Hippocampal formation (tissue), 2 donors: ENCODE measurements around the gene PRG2.
"Not testable (repeated sequence)": the region's sequence is repeated elsewhere in the genome, so short reads cannot be mapped to it uniquely, and the experiment has no call there.

Experiments
- DNase-seq, 2 donors: peaks; one replicate each; lab custom pipeline; 2025; lab: John Stamatoyannopoulos, UW

PRG2 gene

DNA sequence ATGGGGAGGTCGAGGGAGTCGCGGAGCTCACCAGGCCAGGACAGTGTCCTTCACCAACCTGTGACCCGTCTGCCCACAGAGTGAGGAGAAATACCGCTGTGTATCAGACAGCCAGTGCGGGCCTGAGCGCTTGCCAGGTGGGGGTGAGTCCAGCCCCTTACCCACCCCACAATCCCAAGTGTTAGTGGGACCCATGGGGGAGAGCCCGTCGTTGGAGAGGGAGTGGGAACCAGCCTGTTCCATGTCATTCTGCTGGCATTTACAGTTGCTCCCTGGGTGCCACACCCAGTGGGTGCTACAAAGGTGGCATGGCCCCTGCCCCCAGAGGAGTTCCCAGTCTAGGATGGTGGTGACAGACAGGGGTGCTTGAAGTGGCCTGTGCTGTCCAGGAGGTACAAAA is 43.1 kb downstream of the PRG2 start:
- DNase-seq = no peak

DNA sequence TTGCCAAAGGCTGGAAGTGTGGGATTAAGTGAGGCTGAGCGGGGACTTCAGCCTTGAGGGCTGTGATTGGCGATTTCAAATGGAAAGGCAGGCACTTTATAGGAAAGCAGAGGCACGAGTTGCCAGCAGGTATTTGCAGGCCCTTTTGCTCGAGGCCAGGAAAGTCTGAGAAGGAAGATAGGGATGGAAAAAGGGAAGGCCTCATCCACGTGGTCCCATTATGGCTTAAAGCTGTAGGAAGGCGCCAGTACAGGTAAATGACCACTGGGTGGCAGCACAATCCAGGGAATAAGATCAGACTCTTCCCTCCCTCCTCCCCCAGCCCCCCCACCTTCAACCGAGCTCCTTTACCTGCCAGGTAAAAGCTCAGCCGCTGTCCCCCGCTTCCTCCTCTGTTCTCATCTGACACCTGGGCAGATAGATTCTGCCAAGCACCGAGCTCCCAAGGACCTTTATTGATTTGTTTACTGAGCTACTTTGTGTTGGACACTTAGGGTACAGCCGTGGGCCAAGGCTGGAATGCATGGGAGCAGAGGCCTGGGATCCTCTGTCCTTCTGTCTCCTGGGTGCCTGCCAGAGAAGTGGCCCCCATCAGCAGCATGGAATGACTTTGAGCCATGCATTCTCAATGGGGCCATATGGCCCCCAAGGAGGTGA is 44.8 kb downstream of the PRG2 start:
- DNase-seq = peak; percentile 38 to 51

DNA sequence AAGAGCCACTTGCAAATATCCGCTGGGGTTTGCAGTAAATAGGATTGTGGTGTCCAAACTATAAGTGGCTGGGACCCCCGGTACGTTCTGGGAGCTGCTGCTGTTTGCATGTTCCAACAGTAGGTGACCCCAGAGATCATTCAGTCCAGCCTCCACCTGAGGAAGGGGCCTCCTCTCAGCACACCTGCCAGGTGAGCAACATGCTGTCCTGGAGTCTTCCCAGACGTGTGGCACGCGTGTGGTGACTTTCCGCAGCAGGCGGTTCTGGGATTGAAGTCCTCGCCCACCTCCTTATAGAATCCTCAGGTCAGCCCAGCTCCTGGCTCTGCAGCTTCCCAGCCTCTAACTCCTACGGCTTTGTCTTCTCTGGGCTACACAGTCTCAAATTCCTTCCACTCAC is 45.6 kb downstream of the PRG2 start:
- DNase-seq = no peak

DNA sequence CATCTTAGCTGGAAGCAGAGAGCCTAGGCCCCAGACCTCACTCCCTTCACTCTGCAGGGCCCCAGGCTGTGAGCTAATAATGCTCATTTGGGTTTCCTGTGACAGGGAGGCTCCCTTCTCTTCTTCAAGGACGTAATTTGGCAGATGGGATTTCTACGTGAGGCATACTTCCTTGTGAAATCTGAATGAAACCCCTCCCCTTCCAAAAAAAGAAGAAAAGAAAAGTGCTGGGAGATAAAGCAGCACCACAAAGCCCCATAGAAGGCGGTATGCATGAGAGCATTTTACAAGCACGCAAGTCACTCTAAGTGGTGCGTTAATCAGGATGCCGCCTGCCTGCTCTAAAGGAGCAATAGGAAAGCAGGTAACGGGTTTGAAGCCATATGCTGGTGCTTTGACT is 46.6 kb downstream of the PRG2 start:
- DNase-seq = no peak

DNA sequence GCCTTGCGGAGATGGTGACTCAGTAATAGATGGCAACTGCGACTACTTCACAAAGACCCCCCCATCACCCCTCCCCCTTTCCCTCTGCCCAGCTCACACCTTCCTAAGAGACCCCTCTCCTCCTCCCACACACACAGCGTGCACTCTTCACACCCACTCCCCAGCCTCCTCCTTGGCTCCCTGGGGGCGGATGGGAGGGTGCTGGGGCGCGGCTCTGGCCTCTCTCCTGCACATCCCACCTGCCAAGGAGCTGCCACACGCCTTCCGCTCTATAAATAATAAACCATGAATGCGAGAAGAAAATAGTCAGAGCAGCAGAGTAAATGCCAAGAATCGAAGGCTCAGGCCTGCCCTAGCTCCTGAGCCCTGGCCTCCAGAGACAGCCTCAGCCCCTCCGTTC is 47.7 kb downstream of the PRG2 start:
- DNase-seq = no peak

DNA sequence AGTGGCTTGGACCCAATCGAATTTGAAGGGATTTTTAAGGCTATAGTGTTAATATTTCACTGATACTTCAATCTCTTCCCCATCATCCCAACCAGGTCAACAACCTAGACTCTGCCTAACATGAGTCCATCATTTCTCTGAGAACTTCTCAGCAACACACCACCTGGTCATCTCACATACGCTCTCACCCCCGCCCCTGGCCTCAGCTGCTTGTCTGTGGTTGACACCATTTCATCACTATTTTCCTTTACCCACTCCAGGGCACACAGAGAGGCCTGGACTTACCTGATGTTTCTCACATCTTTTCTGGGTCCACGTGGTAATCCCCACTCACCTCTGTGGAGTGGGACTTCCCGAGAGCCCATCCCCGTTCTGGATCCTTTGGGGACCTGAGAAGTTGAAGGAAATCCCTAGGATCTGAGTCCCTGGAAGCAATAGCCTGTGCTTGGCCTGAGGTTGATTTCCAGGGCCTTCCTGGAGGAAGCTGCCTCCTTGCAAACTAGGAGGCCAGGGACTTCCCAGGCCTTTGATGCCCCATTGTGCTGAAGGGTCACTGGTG is 49.1 kb downstream of the PRG2 start:
- DNase-seq = no peak

DNA sequence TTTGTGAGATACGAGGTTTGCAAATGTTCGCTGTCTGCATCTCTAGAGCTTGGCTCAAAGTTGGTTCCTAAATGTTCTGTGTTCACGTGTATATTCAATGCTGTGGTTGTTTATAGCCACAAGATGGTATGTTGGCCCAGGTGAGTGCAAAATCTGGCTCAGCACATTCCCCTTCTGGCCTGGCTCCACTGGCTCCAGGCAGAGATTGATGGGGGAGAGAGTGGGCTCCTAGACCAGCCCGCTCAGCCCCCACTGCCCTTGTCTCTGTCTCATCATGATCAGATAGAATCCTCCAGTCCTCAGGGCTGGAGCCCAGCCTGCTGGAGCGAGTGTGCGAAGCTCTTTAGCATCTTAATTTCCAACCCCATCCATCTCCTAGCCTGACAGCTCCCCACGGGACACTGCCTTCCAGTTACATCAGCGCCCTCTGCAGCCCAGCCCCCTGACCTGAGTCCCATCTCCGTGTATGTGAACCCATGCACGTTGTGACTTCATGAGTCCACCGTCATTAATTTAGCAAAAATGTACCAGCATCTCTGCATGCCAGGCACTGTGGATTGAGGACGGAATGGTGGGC is 50.3 kb downstream of the PRG2 start:
- no peak for DNase-seq

DNA sequence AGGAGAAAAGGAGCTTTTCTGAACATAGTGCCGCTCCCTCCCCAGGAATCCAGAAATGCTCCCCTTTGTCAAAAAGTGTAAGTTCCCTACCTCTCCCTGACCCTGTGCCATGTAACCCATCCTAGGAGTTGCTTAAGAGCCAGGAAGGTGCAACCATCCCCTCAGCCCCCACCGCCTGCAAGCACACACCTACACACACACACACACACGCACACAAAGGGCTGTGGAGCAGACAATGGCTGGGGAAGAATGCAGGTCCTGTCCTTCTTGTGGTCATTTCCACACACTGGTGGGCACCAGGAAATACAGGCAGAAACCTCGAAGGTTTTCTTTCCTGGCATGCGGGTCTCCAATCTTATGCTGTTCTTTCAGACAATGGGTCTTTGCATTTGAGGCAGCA is 51.1 kb downstream of the PRG2 start:
- DNase-seq = no peak

DNA sequence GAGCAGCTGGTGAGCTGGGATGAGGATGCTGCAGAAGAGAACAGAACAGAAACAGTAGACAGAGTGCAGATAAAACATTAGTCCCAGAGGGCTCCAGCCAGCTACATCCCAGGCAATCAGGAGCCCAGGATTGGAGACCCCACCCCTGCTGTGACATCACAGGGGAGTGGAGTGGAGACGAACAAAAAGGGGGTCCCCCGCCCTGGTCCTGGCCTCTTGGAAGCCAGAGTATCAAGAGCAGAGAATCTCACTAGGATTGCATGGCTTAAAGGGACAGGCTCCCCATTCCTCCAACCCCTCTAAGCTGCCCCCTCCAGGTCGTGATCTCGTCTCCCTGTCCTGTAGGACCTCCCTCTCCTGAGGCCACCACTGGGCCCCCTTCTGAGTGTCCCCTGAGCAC is 52.3 kb downstream of the PRG2 start, which contains the start of gene P2RX3:
P2RX3 (plus strand) TSS at position 211 of the 400 bp plus-strand sequence. CDS start 199 bp downstream, outside the sequence.
- no peak for DNase-seq

DNA sequence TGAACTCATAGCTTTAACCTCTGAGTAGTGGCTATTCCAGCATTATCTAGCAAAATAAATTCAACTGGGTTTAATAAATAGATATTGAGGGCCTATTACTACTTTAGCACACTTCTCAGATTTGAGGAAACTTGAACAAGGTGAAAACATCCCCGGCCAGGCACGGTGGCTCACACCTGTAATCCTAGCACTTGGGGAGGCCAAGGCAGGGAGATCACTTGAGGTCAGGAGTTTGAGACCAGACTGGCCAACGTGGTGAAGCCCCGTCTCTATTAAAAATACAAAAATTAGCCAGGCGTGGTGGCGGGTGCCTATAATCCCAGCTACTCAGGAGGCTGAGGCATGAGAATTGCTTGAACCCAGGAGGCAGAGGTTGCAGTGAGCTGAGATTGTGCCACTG is 53.6 kb downstream of the PRG2 start:
- not testable (repeated sequence) for DNase-seq
